Measurements from ENCODE around the gene MMP24. TPM values are rescaled to one million over a fixed set of nuclear protein-coding genes. Genes with fewer than 3 reads are reported as not detected.

The MMP24 gene
- total RNA-seq, 1 experiment from 2014 or later, result 23.0 TPM

DNA sequence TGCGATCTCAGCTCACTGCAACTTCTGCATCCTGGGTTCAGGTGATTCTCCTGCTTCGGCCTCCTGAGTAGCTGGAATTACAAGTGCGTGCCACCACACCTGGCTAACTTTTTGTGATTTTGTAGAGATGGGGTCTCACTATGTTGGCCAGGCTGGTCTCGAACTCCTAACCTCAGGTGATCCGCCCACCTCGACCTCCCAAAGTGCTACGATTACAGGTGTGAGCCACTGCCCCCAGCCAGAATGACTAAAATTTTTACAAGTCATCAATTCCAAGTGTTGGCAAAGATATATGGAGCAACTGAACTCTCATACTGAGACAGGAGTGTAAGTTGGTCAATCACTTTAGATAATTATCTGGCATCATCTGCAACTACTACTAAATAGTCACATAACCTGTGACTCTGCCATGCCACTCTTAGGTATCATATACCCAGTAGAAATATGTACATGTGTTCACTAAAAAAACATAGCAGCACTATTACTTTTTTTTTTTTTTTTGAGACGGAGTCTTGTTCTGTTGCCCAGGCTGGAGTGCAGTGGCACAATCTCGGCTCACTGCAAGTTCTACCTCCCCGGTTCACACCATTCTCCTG is 55.1 kb downstream of the MMP24 start:
- Histone ChIP-seq H3K23ac (ENCODE audit: insufficient read length, low read depth, low read length) (no peak overlapping the region), H3K27ac (ENCODE audit: insufficient read length, low read depth, low read length) (no peak overlapping the region), H3K56ac (ENCODE audit: insufficient read length, low read depth, low read length) (no peak overlapping the region), H3K9me3 (ENCODE audit: control insufficient read depth, low read depth, low read length) (no peaks in the 10 kb centered on the region), H4K91ac (ENCODE audit: insufficient read length, low read depth, low read length) (no peak overlapping the region), H3K79me1 (ENCODE audit: insufficient read depth, low read depth, low read length, poor library complexity, severe bottlenecking) (no peaks in the 10 kb centered on the region), H3K4me2 (ENCODE audit: insufficient read depth, insufficient read length, low read length) (no peak overlapping the region), H3K27me3 (ENCODE audit: insufficient read depth, low read length) (no peaks in the 10 kb centered on the region), H2BK20ac (ENCODE audit: low read depth, low read length, poor library complexity, severe bottlenecking) (no peak overlapping the region), H2BK12ac (ENCODE audit: insufficient read length, low read depth, low read length) (no peak overlapping the region), H2BK15ac (ENCODE audit: low read depth, low read length) (no peak overlapping the region), H4K5ac (ENCODE audit: insufficient read length, low read depth, low read length) (no peak overlapping the region), H2AFZ (ENCODE audit: low read length) (no peak overlapping the region), H3K4me1 (ENCODE audit: insufficient read depth, low read length) (peaks cover 7% of the 10 kb centered on the region), H3K18ac (ENCODE audit: insufficient read length, low read depth, low read length) (no peak overlapping the region), H4K8ac (replicated peaks; ENCODE audit: insufficient read length, low read depth, low read length) (no peak overlapping the region), H2AK5ac (ENCODE audit: insufficient read length, low read length) (no peak overlapping the region), H4K20me1 (ENCODE audit: control insufficient read depth, insufficient read depth, insufficient read length) (no peaks in the 10 kb centered on the region), H3K14ac (ENCODE audit: insufficient read depth, low read length) (no peak overlapping the region), H3K79me2 (ENCODE audit: insufficient read depth, low read length) (peaks cover 11% of the 10 kb centered on the region), H3T11ph (ENCODE audit: low read length) (no peak overlapping the region), H3K9ac (ENCODE audit: extremely low read depth, insufficient read length, low read length) (no peak overlapping the region), H3K4ac (ENCODE audit: low read depth, low read length) (no peak overlapping the region), H2BK5ac (ENCODE audit: insufficient read length, low read length) (no peak overlapping the region), H3K23me2 (ENCODE audit: insufficient read length, low read depth, low read length, poor library complexity, severe bottlenecking) (peaks cover 10% of the 10 kb centered on the region), H2BK120ac (ENCODE audit: low read depth, low read length, poor library complexity, severe bottlenecking) (no peak overlapping the region)
- Mint-ChIP-seq H3K27ac (peak overlapping the region in 1 of 3 experiments; percentile 23; a peak in 1 of 7 replicates), H3K9me3 (no peaks in the 10 kb centered on the region; a peak in 2 of 5 replicates), H3K27me3 (ENCODE audit: low read depth) (no peaks in the 10 kb centered on the region; the same call in 1 of the 2 replicates), H3K4me3 (no peak overlapping the region), H3K36me3 (ENCODE audit: insufficient read depth in 1 of 3, low read depth in 3 of 3) (peaks cover 26 to 58% (median 54%) of the 10 kb centered on the region in 3 experiments), H3K4me1 (peaks cover 24 to 30% of the 10 kb centered on the region in 2 experiments)
- TF ChIP-seq CTCF (conservative IDR thresholded peaks at IDR 0.05), result no peak
- DNase-seq, result no peak
- no CpG with 5 or more reads among the region's 10 CpGs for WGBS (ENCODE audit: extremely low coverage, insufficient read length, low lambda C conversion rate)
